Skin of body (tissue), 2 donors: ENCODE data around the gene SERPINA4. TPM values are rescaled to one million over a fixed set of nuclear protein-coding genes. Genes with fewer than 3 reads are reported as not detected.

ENCODE experiments used
- DNase-seq: peaks from one replicate; lab custom pipeline; 2025; lab: John Stamatoyannopoulos, UW
- total RNA-seq: library from RNA; depleted of rRNA; stranded (reverse); fragments of >200 nt; gene quantifications from one replicate; pipeline ENCODE4 v1.2.3, GENCODE V29; 2014

Gene SERPINA4, protein sequence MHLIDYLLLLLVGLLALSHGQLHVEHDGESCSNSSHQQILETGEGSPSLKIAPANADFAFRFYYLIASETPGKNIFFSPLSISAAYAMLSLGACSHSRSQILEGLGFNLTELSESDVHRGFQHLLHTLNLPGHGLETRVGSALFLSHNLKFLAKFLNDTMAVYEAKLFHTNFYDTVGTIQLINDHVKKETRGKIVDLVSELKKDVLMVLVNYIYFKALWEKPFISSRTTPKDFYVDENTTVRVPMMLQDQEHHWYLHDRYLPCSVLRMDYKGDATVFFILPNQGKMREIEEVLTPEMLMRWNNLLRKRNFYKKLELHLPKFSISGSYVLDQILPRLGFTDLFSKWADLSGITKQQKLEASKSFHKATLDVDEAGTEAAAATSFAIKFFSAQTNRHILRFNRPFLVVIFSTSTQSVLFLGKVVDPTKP
- 0.49 TPM for total RNA-seq

DNA sequence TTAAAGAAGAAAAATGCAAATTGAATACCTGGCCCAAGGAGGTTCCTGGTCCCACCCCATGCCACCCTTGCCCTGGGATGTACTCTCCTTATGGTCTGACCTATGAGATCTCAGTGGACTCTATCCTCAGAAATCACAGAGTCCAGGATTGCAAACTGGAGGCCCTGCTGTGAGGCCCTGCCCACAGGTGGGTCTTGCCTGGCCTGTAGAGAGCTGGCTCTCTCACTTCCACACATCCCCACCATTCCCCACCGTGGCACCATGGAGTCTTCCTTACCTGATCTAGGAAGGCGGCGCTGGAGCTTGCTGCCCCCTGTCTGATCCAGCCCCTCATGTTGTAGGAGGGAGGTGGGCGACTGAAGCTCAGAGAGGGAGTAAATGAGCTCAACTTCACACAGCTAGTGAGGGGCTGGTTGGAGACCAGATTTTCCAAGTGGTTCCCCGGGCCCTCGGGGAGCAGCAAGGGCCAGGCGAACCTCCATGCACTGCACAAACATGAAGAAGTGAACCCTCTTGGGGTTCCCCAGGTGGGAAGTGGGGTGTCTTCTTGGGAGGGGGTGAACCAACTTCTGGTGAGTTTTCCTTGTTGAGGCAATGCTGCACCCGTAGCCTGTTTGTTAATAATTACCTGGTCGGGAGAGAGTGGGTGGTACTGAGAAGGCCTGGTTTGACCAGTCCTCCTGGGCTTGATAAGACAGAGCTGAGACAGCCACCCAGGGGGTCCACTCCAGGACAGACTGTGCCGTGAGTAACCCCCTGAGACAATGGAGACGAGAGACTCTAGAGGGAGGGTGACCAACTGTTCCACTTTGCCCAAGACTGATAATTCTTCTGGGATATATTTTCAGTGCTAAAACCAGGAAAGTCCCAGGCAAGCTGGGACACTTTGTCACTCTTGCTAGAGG lies at the start of gene SERPINA4:
Gene SERPINA4, plus strand, starts transcription at position 692 of the 905 bp plus-strand sequence. CDS start 2,041 bp downstream, outside the sequence.
- DNase-seq, result no peak

DNA sequence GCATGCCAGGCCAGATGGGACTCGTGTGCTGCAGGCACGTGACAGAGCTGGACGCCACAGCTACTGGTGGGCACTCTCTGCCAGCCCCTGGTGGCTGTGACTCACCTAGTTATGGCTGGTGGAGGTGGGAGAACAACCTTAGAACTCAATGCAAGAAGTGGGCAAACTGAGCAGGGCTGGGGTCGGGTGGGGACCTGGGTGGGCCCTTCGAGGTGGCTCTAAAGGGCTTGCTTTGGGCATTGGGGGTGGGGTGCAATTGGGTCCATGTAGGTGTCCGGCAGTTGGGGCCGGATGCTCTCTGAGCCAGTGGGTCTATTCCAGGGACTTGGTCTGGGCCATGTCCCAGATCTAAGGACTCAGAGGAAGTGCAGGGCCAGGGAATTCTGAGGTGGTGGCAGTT lies 46.9 kb upstream of the SERPINA4 start:
- DNase-seq, result no peak

DNA sequence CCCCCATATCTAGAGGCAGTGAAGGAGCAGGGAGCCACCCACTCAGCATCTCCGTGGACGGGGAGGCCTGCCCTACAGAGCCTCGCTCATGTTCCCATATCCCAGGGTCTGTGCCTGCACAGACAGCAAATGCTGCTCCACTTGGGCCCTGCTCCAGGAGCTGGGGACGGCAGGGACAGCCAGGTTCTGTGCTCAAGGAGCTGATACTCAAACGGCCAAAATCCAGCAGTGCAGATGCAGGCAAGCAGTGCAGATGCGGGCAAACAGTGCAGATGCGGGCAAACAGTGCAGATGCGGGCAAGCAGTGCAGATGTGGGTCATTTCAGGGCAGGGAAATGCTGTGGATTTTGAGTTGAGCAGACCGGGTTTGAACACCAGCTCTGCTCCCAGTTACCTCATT lies 45.8 kb upstream of the SERPINA4 start:
- DNase-seq, result no peak

DNA sequence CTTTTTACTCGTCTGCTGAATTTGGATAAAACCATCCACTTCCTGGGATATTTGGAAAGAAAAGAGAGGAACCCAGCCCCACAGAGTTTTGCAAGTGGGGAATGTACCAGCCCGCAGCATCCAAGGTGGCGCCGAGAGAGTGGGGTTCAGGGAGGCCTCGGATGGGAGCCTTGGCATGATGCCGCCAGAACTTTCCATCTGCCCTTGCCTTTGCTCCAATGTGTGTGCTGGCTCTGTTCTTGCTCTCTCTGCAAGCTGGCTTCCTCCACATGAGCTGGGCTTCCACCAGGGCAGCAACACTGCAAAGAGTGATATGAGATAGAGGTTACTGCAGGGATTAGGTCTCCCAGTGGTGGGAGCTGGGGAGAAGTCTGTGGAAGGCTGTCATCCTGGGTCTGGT lies 45.4 kb upstream of the SERPINA4 start:
- DNase-seq, result no peak

DNA sequence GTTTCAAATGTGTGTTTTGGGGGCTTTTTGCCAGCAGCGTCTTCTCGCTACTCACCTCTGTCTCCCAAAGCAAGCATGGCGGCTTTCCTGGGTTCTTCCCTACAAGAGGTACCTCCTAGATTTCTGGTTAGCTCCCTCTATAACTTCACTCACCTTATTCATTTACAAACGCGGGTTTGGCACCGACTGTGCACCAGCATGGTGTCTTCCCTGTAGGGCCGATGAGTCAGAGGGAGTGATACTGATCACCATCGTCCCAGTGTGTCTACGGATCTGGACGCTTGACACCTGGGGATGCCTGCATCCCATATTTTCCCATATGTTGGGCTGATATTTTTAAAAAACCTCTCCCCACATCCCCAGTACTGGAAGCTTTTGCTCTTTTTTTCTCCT lies 44.0 kb upstream of the SERPINA4 start:
- DNase-seq, result no peak

DNA sequence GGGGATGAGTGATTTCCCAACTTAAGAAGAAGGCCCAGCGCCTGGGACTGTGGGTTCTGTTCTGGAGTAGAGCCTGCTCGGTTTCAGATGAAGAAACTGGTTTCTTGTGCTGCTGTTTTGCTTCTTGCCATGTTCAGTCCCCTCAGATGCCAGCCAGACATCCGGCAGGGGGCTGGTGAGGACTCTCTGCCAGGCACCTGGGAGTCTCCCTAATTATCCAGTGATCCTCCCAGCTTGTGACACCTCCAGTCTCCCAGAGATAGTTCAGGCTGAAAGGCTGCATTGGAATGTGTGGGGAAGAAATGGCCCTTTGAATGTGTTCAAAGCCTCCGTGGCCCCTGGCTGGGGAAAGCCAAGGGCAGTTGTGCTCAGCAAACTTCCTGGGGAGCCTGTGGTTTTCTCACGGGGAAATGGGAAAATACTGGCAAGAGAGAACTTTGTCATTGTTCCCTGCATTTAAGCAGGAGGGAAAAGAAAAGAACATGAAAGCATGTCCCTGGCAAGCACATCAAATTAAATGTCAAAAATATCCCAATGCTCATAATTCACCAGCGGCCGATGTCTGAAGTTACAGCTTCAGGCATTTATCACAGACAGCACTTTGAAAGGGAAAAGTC lies 43.5 kb upstream of the SERPINA4 start:
- no peak for DNase-seq

DNA sequence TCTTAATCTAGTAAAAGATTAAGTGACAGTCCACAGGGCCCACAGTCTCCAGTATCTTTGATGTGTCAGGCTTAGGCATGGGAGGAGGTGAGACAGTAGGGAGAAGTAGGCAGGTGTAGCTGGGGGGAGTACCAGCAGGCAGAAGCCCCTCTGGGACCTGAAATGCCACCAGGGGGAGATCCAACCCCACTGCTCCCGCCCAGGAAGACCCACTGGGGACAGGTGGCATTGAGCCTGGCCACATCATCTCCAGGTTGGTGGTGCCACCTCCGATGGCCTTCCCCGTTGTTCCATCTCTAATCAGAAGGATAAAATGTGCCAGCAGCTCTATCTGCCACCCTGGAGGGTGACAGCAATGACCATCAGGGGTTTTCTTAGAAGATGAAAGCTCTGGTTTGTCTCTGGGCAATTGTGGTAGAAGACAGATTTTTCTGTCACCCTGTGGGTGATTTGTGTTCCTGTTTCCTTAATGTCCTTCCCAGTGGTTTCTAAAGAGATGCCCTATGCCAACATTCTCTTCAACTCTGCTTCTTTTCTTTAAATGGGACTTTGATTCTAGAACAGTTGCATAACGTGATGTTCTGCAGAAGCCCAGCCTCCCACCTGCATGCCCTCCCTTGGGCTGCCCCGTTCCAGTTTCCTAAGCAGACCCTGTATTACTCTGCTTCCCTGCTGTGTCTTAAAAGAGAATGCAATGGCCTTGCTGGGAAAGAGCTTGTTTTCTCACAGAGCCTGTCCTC lies 39.7 kb upstream of the SERPINA4 start:
- no peak for DNase-seq

DNA sequence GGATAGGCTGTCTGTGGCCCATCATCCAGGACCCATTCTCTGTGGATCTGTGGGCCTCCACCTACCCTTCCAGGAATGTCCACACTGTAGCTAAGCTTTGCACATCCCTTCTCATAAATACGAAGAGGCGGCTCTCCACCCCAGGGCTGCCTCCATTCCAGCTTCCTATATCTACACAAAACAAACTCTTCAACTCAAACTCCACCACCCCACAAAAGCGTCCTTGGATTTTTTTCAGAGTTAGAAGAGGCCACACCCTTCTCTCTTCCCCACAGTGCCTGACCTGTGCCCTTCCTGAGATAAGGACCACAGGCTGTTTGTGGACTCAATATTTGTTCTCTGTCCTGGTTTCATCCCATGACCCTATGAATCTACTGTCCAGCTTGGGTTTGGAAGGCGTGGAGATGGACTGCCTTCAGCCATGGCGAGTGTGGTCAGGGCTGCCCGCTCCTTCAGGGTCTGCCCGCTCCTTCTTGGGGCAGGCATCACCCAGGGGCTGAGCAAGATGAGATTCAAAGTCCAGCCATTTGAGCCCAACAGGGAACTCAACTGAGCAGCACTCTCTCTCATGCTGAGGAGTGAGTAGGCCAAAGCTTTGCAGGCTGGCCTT lies 39.0 kb upstream of the SERPINA4 start:
- DNase-seq, result no peak

DNA sequence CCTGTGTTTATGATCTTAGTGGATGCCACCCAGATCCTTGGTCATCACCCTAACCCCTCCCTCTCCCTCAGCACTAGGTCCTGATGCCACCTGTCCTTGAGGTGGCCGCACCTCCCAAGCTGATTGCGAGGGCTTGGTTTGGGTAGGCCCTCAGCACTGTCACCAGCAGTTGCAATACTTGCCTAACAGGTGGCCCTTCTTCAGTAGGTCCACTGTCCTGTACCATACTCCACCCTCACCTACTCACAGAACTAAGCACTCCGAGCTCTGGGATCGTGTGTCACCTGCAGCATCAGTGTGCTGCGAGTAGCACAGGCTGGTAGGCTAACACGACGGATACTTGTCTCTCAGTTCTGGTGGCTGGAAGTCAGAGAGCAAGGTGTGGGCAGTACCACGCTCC lies 38.0 kb upstream of the SERPINA4 start:
- DNase-seq, result no peak

DNA sequence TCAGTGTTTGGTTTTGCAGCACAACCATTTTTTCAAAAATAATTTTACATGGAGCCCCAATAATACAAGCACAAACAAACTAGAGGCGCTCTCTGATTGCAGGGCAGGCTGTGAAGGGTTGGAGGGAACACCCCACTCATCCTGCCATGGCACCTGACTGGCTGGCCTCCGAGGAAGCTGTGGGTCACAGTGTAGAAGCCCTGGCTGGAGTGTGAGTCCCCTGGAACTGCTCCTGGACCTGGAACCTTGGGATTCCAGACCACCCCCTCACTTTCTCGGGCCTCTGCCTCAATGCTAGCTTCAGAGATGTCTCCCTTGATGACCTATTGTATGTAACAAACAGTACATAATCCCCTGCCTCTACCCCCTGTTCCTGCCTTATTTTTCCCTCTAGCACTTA lies 37.1 kb upstream of the SERPINA4 start:
- no peak for DNase-seq

DNA sequence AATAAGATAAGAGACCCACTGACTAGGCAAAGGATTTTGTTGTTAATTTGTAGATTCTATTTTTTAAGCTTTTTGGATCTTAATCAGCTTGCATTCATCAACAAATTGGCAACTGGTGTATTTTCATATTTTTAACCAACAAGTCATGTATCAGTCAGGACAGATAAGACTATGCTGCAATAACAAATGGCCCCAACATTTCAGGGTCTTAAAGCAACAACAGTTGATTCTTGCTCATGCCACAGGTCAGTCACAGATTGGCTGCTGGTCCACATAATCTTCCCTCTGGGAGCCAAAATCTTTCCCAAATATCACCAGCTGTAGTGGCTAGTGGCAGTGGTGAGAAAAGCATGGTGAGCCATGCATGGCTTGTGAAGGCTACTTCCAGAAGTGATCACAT lies 30.1 kb upstream of the SERPINA4 start:
- DNase-seq, result no peak

DNA sequence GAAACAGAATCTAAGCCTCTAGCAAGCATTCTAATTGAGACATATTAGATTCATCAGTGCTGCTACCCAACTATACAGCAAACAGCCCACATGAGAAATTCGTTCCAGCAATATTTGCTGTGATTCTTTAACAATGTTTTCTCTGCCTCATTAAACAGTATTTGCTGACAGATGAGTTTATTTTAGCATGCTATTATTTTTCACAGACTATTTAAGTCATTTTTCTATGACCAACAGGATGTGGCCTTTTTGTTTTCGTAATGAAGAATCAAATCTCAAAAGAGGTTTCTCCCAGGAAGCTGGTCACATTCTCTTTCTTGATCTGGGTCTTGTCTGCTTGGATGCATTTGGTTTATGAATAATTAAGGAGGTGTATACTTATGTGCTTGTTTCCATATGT lies 28.8 kb upstream of the SERPINA4 start:
- DNase-seq, result no peak

DNA sequence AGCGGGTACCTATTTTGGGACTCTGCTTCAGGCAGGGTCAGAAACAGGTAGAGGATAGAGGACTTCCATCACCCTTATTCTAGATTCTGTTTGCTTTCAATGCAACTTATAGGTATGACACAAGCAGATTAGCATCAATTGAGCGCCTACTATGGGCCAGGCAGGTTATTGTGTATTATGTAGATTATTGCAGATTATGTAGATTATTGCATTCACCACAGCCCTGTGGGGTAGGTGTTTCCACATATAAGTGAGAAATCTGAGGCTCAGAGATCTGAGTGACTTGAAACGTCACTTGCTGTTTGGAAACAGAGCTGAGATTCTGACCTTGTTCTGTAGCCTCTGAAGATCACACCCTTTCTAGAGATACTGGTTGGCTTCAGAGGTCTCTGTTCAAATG lies 25.7 kb upstream of the SERPINA4 start:
- no peak for DNase-seq

DNA sequence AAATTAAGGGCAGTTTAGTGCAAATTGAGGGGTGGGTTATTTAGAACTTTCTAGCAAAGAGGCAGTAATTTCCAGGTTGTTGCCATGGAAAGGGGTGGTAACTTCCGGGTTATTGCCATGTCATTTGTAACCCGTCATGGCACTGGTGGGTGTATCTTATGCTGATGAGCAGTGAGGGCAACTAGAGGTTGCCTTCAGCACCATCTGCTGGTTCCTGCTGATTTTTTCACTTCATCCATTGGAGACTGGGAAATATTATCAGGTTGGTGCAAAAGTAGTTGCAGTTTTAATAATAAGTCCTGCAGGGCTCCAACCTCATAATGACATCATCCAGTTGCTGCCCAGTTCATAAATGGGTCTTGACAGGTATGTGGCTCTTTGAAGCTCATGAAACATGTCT lies 24.4 kb upstream of the SERPINA4 start:
- DNase-seq, result no peak

DNA sequence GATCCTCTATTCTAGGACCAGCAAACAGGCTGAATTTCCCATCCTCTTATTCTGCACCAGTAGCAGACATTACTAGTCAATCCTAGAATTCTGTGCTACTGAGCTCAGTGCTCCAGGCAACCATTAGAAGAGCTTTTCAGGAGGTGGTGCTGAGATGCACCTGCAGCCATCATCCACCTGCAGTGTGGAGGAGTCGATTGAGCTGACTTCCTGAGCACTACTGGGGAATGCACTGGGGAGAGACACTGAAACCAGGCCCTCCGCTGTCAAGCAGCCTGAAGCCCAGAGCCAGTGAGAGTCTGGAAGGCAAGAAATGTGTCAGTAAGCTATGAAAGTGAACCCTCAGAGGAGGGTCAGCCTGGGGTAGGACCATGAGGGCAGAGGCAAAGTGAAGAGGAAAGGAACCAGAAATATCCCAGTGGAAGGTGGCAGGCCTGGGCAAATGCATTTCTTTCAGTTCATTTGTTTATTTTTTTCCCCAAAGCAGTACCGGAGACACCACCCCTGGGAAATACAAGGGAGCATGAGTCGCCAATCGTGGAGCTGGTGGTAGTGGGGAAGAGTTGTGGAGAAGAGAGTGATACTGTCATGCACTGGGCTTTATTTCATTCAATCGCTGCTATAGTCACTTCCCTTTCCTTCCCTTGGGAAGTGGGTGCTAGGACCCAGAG lies 23.0 kb upstream of the SERPINA4 start:
- DNase-seq, result no peak

DNA sequence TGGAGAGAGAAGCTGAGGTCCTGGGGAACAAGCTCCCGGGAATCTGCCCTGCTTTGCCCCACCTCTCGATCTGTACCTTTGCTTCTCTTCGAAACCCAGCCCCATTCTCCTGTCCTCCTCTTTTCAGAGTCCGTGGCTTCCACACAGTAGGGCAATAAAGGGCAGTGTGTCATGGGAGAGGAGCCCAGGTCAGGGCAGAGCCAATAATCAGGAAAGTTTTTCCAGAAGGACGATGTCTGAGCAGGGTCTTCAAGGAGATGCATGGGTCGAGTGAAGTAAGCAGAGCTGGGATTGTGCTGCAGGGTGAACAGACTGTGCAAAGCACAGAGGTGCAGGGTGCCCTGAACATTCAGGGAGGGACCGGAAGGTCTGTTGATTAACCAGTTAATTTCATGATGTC lies 22.1 kb upstream of the SERPINA4 start:
- no peak for DNase-seq

DNA sequence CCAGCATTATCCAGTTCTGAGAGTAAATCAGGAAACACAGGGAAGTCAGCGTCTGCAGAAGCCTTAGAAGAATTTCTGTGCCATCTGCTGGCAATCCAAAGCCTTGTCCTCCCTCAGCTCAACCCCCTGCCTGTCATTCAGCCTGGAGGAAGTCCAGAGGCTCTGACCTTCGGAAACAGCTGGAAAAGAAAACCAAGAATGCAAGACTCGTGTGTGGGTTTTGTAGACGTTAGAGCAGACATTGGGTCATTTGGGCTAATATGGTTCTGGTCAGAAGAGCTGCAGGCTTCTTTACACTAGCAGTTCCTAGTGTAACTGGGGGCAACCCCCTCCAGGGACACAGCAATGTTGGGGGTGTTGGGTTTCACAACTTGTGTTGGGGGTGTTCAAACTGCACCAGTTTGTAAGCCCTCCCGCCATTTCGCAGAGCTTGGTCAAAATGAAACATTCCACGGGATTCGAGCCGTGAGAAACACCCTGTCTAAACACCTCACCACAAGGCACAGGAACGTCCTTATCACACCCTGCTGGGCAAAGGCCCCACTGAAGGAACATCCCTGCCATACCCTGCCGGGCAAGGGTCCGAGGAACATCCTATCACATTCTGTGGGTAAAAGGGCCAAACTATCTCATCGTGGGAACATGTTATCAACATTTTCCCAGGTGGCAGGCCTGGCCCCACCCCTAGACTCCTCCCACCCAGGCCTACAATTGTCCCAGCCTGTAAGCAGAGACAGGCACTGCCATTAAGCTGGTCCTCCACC lies 21.0 kb upstream of the SERPINA4 start:
- no peak for DNase-seq

DNA sequence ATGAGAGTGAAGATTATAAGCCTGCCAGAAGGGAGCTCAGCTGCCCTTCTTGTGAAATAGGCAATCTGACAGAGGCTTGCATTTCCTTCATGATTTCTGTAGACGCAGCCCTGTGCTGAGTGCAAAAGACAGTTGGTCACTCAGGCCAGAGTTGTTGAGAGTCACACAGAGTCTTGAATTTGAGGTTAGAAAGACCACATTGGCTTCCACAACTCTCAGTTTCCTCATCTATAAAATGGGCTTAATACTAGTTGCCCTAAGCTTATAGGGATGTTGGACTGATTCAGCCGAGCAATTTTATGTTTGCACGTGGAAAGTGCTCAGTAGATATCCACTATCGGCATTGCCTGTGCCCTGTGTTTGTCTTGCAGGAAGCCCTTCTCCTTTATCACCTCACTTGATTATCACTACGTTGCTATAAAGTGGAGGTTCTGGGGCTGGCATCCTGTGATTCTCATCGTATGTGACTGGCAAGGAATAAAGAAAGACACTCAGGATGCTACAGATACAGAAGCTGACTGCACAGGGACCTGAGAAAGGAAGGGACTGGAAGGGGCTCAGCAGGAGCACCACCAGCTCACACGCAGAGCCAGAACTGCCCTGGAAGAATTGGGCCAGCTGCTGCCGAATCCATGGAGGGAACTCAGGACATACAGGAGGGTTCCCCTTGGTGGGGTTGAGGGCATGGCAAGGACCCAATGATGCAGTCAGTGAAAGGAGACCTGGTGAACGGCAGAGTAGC lies 19.8 kb upstream of the SERPINA4 start:
- DNase-seq, result no peak
